Pancreas (tissue), 10 donors: ENCODE measurements around the gene ACSL5. TPM values are rescaled to one million over a fixed set of nuclear protein-coding genes. Genes with fewer than 3 reads are reported as not detected.

Source experiments
- ATAC-seq, 4 donors: fragments of 200-7000 bp; cut with Tn5 transposase; one replicate each; pipeline versions ENCODE4 v1.8.0 to v1.9.1; 2020; ENCODE audit warnings: mild to moderate bottlenecking in 4 of 4, moderate library complexity in 4 of 4
- DNase-seq, 6 donors: peaks; one replicate each; pipeline ENCODE4 v3.0.0-alpha.2; 2020
- FAIRE-seq: peaks from 2 replicates; lab custom pipeline; 2012; peaks lifted over from hg19 to GRCh38; lab: Jason Lieb, UNC
- H3K27ac ChIP-seq, 4 donors: fragments of 200-600 bp; sonication (generic); 1 replicate in 3 of 4; 2 replicates in 1 of 4; pipeline versions ENCODE4 v1.5.0 to v1.8.0; 2020
- H3K27me3 ChIP-seq, 4 donors: fragments of 200-600 bp; one replicate each; pipeline ENCODE4 v1.8.0; 2021
- H3K36me3 ChIP-seq, 3 donors: fragments of 200-600 bp; sonication (generic) in 1 of 3; one replicate each; pipeline versions ENCODE4 v1.5.0 to v1.8.0; 2020 to 2021
- H3K4me1 ChIP-seq, 3 donors: fragments of 200-600 bp; one replicate each; pipeline ENCODE4 v1.8.0; 2021
- H3K4me3 ChIP-seq, 4 donors: fragments of 200-600 bp; sonication (generic) in 2 of 4; one replicate each; pipeline versions ENCODE4 v1.5.0 to v1.8.0; 2020 to 2021
- H3K9me3 ChIP-seq, 4 donors: fragments of 200-600 bp; one replicate each; pipeline ENCODE4 v1.8.0; 2021
- WGBS, 2 donors: extraction: QIAGEN DNeasy Blood & Tissue Kit; methylation state at CpG; one replicate each; pipeline ENCODE4 v1.1.7; 2013; 5-methylcytosine and 5-hydroxymethylcytosine counted together
- intact Hi-C, 3 donors: fragments of 100-400 bp; cut with DNase I; formaldehyde crosslinking; loops; one replicate each; pipeline versions ENCODE4 v1.11.1 to v1.14.2; 2022
- polyA plus RNA-seq, 2 donors: library from polyadenylated mRNA; stranded (reverse); fragments of 200-250 nt; gene quantifications; one replicate each; pipeline ENCODE4 v1.2.3, GENCODE V29; 2013
- total RNA-seq, 6 donors: library from RNA; stranded (reverse); fragmentation: NEBNext Ultra II Directional in 4 of 6; extraction: Animal tissue kit (Norgen Biotek cat#: 25700) in 4 of 6; gene quantifications; one replicate each; pipeline versions ENCODE4 v1.2.1 to v1.2.4, GENCODE V29; 2021 to 2023
- TF ChIP-seq, protein P1 (sequence below), 4 donors: fragments of 200-600 bp; sonication (generic) in 3 of 4; IDR thresholded peaks; one replicate each; pipeline versions ENCODE4 v1.5.0 to v1.8.0; 2021; ENCODE audit warnings: antibody characterized with exemption in 4 of 4
- donor health status: healthy with polysubstance abuse.
- donor health status: DM: no; HTN: no; CAD: no; lungs with moderate emphysema.
- donor health status: DM: no; HTN: no; CAD: no.
- donor health status: control.
- donor health status: control.
- donor health status: Bipolar disorder and iron deficiency.
- donor health status: DM: yes; HTN: yes; CAD: no.
- donor health status: DM: no; HTN: no; CAD: no.
- donor health status: DM: no; HTN: no; CAD: no.
- donor health status: DM: yes; HTN: yes; CAD: no.

The ACSL5 gene
- total and polyA plus RNA-seq, 8 donors, result 2.2 to 7.2 (median 3.7) TPM

DNA sequence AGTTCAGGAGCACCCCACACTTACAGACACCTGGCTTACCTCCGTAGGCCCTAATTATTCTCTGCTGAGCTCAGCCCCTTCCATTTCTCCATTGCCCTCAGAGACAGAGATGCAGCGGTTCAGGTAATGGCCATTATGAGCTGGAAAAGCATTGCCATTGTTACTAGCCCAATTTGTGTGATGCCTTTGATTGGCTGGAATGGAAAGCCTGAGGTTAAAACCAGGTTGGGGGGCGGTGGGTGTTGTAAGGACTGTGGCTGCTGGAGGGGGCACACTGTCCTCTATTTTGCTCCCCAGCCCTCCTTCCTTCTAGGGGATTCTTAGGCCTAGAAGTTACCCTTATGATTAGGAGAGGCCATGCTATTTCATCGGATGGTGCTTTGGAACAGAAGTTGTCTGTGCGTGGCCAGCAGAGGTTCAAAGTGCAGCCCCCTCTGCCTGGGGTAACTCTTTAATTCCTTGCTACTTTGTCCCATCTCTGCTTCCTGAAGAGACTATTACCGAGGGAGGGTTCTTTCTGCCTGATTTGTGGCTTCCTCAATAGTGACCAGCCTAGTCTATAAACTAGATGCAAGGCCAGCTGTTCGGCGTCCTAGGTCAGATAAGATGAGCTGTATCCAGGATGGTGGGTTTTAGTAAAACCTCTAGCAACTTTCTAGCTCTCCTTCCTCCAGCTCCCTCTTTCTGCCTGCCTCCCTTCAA is 14.2 kb upstream of the ACSL5 start:
- FAIRE-seq (no peak), DNase-seq (no peak), ATAC-seq (no peak)
- Histone ChIP-seq H3K27ac (no peak overlapping the region), H3K4me1 (no peaks in the 10 kb centered on the region), H3K27me3 (no peaks in the 10 kb centered on the region), H3K9me3 (no peaks in the 10 kb centered on the region), H3K4me3 (no peak overlapping the region), H3K36me3 (no peaks in the 10 kb centered on the region)
- TF ChIP-seq, protein P1, sequence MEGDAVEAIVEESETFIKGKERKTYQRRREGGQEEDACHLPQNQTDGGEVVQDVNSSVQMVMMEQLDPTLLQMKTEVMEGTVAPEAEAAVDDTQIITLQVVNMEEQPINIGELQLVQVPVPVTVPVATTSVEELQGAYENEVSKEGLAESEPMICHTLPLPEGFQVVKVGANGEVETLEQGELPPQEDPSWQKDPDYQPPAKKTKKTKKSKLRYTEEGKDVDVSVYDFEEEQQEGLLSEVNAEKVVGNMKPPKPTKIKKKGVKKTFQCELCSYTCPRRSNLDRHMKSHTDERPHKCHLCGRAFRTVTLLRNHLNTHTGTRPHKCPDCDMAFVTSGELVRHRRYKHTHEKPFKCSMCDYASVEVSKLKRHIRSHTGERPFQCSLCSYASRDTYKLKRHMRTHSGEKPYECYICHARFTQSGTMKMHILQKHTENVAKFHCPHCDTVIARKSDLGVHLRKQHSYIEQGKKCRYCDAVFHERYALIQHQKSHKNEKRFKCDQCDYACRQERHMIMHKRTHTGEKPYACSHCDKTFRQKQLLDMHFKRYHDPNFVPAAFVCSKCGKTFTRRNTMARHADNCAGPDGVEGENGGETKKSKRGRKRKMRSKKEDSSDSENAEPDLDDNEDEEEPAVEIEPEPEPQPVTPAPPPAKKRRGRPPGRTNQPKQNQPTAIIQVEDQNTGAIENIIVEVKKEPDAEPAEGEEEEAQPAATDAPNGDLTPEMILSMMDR (IDR thresholded peaks at IDR 0.05), result no peak
- intact Hi-C loops, result no loop called here
- 68 to 70% methylated on average over 8 of the region's 8 CpGs for WGBS, 2 donors

DNA sequence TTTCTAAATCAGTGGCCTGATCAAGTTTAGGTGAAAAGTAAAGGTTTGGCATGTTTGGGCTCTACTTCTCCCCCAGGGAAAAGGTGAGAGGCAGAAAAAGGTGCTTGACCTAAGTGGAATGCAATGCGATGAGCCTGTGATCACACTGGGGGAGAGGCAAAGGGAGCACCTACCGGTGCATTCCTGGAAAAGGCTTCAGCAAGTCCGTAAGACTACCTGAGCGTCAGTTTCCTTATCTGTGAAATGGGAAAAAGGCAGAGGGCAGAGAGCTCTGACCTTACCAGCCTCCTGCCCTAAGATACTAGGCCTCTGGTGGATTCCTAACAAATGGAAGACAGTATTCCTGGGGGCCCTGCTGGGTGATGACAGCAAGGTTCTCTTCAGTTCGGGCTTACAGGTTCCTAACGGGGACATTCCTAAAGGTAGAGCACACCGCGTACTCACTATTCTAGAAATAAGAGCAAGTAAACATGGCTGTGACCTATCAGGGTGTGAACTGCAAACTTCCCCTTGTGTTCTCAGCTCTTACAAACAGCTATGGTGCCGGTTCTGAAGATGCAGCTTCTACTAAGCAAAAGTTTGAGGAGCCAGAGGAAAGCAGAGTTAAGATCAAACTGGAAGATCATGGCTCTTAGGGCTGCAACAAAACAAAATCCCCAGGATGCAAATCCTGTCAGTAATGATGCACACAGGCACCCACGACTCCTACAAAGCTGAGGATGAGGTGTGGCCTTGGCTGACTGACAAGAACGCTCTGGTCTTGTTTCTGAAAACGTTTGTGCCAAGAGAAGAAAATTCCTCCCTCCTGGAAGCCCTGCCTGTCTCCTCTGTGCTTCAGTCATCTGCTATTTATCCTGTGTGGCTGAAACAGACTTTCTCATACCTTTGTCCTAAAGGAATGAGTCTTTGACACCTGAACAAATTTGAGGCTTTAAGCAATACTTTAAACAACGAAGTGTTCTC is 13.3 kb upstream of the ACSL5 start:
- 57 to 59% methylated on average over 13 of the region's 13 CpGs for WGBS, 2 donors
- Histone ChIP-seq H3K27ac (no peak overlapping the region), H3K36me3 (no peaks in the 10 kb centered on the region), H3K27me3 (no peaks in the 10 kb centered on the region), H3K4me3 (no peak overlapping the region), H3K9me3 (no peaks in the 10 kb centered on the region), H3K4me1 (no peaks in the 10 kb centered on the region)
- intact Hi-C loops, result no loop called here
- ATAC-seq (peak in 1 of 4 donors; percentile 19), DNase-seq (no peak), FAIRE-seq (no peak)
- TF ChIP-seq, protein P1 (IDR thresholded peaks at IDR 0.05), result no peak

DNA sequence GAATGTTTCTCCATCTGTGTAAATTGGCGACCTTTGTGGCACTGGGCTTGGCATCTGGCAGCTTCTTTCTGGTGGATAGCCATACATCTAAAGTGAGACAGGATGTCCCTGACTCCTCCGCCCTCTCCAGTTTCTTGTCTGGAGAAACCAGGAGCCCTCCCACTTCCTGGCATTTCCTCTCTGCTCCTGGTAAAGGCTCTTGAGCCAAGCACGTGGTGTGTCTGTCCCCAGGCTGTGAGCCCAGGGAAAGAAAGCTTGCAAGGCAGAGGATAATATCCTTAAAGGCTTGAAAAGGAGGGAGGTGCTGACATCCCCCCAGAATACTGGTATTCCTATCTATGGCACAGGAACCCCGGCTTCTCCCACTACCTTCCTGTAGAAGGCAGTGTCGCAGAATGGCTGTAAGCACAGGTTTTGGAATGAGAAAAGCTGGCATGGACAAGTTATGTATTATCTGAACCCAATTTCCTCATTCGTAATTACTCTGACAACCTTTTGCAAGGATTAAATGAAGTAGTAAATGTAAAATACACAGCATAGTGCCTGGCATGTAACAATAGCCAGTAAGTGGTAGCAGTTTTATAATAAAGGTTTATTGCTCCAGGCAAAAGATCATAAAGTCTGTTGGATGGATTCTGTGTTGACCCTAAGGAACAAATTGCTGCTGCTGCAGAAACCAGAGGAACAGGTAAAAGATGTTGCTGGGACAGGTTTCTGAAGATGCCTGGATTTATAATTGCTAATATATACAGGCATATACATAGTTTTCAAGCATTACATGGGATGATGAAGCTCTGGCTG is 11.8 kb upstream of the ACSL5 start:
- Histone ChIP-seq H3K27ac (no peak overlapping the region), H3K9me3 (no peaks in the 10 kb centered on the region), H3K4me3 (no peak overlapping the region), H3K27me3 (no peaks in the 10 kb centered on the region), H3K4me1 (no peaks in the 10 kb centered on the region), H3K36me3 (no peaks in the 10 kb centered on the region)
- intact Hi-C loops, result no loop called here
- ATAC-seq (peak in 2 of 4 donors; percentile 55 to 71), DNase-seq (peak in 1 of 6 donors; percentile 6), FAIRE-seq (peak; percentile 5)
- WGBS, 2 donors, result 52 to 61% methylated on average over 6 of the region's 6 CpGs
- TF ChIP-seq, protein P1 (IDR thresholded peaks at IDR 0.05), result no peak

DNA sequence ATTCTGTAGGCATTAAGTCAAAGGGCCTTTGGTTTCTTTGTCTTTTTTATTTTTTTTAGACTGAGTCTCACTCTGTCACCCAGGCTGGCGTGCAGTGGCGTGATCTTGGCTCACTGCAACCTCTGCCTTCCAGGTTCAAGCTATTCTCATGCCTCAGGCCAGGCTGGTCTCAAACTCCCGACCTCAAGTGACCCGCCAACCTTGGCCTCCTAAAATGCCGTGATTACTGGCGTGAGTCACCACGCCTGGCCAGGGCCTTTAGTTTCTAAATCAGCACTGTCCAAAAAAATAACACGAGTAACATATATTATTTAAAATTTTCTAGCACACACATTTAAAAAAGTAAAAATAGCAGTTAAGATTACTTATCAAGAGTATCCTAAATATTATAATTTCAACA is 11.1 kb upstream of the ACSL5 start:
- H3K9me3 ChIP-seq, result no peaks in the 10 kb centered on the region
- no peak overlapping the region for H3K4me3 ChIP-seq
- 61 to 84% methylated on average over 8 of the region's 8 CpGs for WGBS, 2 donors
- FAIRE-seq (no peak), DNase-seq (no peak), ATAC-seq (peak in 1 of 4 donors; percentile 55)
- no peaks in the 10 kb centered on the region for H3K27me3 ChIP-seq
- no peaks in the 10 kb centered on the region for H3K4me1 ChIP-seq
- TF ChIP-seq, protein P1 (IDR thresholded peaks at IDR 0.05), result no peak
- no peak overlapping the region for H3K27ac ChIP-seq
- H3K36me3 ChIP-seq, result no peaks in the 10 kb centered on the region
- intact Hi-C loops, result no loop called here
